GM18868 (cell line): ENCODE results near the gene MARVELD1.
A peak's percentile ranks its signal among the peaks of the same experiment; 100 is the strongest.
"Not testable (repeated sequence)": the region's sequence is repeated elsewhere in the genome, so short reads cannot be mapped to it uniquely, and the experiment has no call there.

ENCODE experiments used
- ATAC-seq: cut with Tn5 transposase; IDR thresholded peaks from one replicate; pipeline ENCODE4 v1.9.1; 2021; ENCODE audit warnings: mild to moderate bottlenecking, moderate library complexity; ENCODE audit not compliant: unreplicated experiment

Gene MARVELD1

GRCh38 chr10:97689559-97690020 lies 23.9 kb upstream of the MARVELD1 start:
- no peak for ATAC-seq

GRCh38 chr10:97690133-97690532 lies 23.4 kb upstream of the MARVELD1 start:
- no peak for ATAC-seq

- ATAC-seq = not testable (repeated sequence)
Measured at GRCh38 chr10:97698072-97698655, 15.4 kb upstream of the MARVELD1 start.

GRCh38 chr10:97701438-97702069 lies 12.0 kb upstream of the MARVELD1 start:
- ATAC-seq = peak; percentile 90

- ATAC-seq = no peak
Measured at GRCh38 chr10:97703398-97704067, 10.0 kb upstream of the MARVELD1 start.

GRCh38 chr10:97704341-97704740 lies 9.2 kb upstream of the MARVELD1 start:
- ATAC-seq = no peak

GRCh38 chr10:97705006-97705670 lies 8.4 kb upstream of the MARVELD1 start:
- no peak for ATAC-seq

GRCh38 chr10:97707134-97707861 lies 6.2 kb upstream of the MARVELD1 start:
- no peak for ATAC-seq

- ATAC-seq = no peak
Measured at GRCh38 chr10:97708167-97708566, 5.4 kb upstream of the MARVELD1 start.

- ATAC-seq = no peak
Measured at GRCh38 chr10:97708976-97709946, 4.3 kb upstream of the MARVELD1 start.

GRCh38 chr10:97711640-97712572 lies 1.6 kb upstream of the MARVELD1 start:
- no peak for ATAC-seq

- peak; percentile 81 for ATAC-seq
Measured at GRCh38 chr10:97713826-97714400, 383 bp downstream of the MARVELD1 start.

GRCh38 chr10:97714401-97715258 lies 1.1 kb downstream of the MARVELD1 start:
- ATAC-seq = peak; percentile 51

- no peak for ATAC-seq
Measured at GRCh38 chr10:97715259-97715874, 1.8 kb downstream of the MARVELD1 start.

GRCh38 chr10:97717627-97718026 lies 4.1 kb downstream of the MARVELD1 start:
- ATAC-seq = no peak

- no peak for ATAC-seq
Measured at GRCh38 chr10:97718178-97718577, 4.6 kb downstream of the MARVELD1 start.

- ATAC-seq = no peak
Measured at GRCh38 chr10:97718659-97719142, 5.2 kb downstream of the MARVELD1 start.
